NCI-H2029 treated with DMSO at 0.1 percent for 48 hours (cell line): ENCODE data around the gene GTPBP10.
A peak's percentile ranks its signal among the peaks of the same experiment; 100 is the strongest.

Experiments
- DNase-seq: peaks from one replicate; lab custom pipeline; 2025; lab: John Stamatoyannopoulos, UW

Gene GTPBP10

DNA sequence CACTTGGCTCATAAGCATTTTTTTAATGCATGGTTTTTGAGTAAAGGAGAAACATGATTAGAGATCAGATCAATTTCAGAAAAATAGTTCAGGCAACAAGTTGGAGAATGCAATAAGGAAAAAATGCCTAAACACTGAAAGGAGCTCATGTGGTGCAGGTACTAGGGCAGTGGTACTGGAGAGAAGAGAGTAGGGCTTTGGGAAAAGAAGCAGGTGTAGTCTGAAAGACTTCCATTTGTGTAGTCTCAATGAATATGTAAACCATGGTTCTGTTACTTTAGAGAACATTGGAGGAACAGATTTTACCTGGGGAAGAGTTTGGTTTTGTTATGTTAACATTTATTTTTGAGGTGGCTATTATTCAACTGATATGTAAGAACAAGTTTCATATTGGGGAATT, 5.5 kb downstream of the GTPBP10 start:
- DNase-seq, result no peak

DNA sequence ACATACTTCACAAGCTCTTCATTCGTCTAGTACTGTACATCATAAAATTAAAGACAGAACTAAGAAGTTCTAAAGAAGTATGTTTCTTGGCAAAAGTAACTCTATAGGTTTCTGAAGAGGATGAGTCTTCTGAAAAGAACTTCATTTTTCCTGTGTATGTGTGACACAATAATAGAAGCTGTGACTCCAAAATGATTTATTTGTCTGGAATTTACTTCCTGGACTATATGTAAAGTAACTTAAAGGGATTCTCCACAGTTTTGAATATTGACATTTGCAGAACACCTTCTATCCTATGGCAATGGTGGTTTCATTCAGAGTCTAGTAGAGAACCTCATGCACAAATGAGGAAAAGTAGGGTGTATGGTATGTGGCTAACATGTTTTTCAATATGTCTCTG, 36.9 kb downstream of the GTPBP10 start:
- no peak for DNase-seq

DNA sequence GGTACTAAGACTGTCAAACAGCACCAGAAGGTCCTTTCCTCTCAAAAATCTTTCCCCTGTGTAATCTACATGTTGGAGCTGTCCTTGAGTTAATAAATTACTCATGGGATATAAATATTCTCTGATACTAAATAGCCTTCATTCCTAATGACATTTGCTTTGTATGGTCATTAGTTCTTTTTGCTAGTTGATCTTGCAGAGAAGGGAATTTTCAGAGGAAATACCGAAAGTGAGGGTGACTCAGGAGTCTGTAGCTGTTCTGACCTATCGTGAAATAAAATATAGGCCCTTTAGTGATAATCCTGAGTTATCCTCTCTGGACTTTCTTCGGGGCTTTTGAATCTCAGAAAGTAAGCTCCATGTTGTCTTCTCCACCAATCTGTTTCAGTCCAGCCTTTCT, 37.3 kb downstream of the GTPBP10 start:
- no peak for DNase-seq

DNA sequence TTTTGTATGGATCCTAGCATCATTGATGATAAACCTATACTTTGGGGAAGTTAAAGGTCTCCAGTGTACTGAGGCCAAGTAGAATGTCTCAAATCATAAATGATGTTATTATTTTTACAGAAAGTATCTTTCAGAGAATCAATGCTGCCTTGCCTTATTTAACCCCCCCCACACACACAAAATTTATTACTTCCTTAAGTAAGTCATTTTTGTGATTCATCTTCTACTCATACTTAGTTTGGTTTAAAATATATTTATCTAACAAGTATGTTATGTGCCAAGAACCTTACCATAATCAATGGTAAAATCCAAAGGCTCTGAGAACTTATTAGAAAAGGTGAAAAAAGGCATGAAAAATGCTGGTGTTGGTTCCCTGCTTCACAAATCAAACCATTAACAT, 37.9 kb downstream of the GTPBP10 start:
- DNase-seq, result no peak

DNA sequence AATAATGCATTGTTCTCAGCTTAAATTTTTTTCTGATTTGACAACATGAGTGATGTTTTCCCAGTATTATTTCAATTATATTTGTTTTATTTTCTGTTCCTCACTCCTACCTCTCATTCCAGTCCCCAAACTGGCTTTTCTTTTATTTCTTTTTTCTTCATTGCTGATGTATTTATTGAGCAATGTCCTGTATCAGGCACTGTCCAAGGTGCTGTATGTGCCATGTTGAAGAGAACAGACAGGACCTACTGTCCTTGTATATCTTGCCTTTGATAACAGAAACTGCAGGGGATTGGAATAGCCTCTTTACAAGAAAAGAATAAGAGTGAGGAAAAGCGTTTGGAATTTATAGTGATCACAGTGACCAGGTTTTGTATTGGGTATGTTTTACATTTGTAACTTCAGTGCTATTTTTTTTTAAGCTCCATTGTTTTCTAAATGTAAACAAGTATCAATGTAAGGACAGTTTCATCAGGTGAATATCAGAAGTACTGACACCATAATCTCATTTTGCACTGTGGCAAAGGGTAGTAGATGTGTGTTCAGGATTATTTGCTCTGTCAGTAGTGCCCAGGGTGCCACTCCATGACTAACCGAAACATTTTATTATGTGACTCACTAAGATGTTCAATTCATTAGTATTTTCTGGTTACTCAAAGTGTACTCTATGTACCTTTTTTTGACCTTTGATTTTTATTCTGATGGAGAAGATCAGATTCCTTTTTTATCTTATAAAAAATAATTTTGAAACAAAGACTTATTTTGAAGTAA, 41.1 kb downstream of the GTPBP10 start:
- no peak for DNase-seq

DNA sequence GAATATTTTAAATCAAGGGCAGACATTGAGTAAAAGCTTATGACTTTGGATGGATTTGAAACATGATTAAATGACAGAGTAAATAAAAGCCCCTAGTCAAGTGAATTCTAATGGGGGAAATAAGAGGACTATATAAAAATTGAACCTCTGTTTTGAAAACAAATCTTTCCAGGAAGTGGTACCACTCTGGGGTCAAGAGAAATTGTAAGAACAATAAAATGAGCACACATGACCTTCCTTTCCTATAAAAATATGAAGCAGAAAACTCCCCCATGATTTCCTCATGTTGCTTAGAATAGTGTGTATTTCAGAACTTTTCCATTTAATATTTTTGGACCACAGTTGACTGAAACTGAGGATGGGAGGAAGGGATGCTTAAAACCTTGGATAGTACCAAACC, 44.4 kb downstream of the GTPBP10 start:
- DNase-seq, result no peak

DNA sequence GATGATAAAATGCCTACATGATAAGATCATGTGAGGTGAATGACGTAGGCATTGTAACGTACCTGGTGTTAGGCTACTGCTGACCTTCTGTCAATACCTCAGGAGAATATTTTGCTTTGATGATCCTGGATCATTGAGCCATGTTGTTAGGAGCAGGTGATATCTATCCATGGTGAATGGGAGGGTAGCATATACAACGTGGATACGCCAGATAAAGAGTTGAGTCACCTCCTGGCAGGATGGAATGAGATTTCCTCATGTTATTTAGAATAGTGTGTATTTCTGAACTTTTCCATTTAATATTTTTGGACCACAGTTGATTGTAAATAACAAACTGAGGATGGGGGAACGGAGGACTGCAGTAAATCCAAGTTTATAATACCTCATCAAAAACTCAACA, 45.0 kb downstream of the GTPBP10 start:
- no peak for DNase-seq

DNA sequence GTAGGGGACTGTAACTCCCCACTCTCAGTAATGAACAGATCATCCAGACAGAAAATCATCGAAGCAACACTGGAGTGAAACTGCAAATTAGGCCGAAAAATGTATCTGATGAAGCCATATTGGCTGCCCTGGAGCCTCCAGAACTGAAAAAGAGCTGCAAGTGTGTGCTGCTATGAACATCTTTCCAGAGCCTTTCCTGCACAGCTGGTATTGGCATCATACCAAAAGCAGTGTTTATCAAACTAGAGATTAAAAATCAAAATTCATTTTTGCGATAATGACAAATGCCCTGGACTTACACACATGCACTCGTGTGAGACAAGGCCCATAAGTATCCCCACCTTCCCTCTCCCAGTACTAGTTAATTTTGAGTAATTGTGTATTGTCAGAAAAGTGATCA, 49.9 kb downstream of the GTPBP10 start:
- no peak for DNase-seq

DNA sequence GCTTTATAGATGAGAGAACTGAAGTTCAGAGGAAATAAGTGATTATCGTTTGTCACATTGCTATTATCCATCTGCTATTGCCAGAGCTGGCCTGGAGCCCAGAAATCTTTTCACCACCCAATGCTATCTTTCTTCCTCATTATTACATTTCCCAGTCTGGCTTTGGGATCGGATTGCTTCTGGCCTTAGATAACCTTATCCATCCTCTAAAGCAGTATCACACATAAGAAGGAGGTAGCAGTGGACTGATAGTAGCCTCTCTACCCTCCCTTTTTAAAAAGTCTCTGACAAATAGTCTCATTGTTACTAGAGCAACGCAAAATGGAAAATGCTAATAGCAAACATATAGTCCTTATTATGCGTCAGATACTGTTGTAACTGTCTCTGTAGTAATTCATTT, 55.5 kb downstream of the GTPBP10 start:
- DNase-seq, result peak; percentile 84

DNA sequence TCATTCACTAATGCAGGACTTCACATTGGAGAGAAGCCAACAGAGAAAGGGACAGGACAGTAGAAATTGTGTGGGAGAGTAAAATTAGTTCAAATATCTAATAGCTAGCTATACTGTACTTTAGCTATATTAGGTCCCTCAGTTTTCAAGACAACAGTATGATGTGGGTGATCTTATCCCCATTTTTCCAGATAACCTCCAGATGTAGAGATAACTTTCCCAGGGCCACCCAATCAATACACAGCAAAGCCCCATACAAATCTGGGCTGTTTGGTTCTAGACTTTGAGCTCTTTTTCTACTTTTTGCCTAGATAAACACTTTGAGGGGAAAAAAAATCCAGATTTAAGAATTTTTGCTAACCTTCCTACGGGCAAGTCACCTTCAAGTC, 56.3 kb downstream of the GTPBP10 start:
- no peak for DNase-seq

DNA sequence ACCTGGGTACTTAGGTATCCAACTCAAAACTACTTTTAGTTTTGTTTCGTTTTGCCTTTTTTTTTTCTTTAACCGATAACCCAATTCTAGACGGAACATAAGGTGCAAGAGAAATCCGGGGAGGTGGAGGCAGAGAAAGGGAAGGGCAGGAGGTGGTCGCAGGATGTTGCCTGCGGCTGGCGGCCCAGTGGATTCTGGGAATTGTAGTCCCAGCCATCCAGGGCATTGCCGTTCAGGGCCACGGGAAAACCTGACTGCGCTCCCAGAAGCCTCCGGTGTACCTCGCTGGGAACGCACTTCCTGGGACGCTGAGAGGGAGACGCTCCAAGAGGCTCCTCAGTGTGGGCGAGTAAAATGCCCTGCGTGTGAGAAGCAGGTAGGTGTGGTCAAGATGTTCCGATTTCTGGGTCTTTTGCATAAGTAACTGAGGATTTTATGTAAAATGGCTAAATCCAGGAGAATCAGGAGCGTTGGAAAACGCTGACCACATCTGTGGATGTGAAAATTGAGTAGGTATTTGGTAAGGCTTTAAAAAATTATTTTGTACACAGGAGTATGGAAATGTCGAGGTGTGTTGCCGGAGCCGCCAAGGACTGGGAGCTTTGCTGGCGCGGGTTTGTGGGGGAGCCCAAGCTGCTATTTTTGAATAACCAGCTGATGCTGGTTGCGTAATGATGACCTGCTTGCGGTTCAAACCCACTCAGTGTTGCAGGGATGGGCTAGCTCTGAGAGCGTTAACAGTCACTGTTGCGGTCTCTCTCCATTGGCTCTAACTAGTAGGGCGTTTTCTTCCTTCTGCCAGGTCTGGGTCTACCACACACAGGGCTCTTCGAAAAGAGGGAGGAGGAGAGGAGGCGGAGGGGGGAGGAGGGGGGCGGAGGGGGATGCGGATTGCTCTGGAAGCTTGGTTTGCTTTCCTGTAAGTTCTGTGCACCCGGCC, 56.9 kb downstream of the GTPBP10 start, which contains the start of gene CLDN12:
CLDN12 (plus strand) TSS at position 288 of the 940 bp plus-strand sequence. CDS start 9,216 bp downstream, outside the sequence.
- peak; percentile 92 for DNase-seq

DNA sequence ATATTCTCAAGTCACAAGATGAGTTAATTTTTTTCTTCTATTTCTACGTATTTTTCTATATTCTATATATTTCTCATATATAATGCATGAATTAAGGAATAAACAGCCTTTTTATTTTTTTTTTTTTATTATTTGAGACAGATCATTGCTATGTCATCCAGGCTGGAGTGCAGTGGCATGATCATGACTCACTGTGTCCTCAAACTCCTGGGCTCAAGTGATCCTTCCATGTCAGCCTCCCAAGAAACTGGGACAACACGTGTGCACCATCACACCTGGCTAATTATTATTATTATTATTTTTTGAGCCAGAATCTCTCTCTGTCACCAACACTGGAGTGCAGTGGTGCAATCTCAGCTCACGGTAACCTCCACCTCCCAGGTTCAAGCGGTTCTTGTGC, 58.3 kb downstream of the GTPBP10 start:
- no peak for DNase-seq

DNA sequence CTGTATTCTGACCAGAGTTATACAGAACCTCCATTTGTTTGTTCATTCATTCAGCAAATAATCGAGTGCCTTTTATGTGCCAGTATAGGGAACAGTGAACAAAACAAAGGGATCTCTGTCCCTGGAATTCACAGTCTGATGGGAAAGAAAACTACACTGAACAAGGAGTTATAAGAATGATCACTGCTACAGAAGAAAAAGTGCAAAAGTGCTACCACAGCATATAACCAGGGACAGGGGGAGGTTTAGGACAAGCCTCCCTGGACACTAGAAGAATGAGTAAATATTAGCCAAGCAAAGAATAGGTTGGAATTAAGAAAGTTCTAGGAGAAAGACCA, 60.9 kb downstream of the GTPBP10 start:
- no peak for DNase-seq

DNA sequence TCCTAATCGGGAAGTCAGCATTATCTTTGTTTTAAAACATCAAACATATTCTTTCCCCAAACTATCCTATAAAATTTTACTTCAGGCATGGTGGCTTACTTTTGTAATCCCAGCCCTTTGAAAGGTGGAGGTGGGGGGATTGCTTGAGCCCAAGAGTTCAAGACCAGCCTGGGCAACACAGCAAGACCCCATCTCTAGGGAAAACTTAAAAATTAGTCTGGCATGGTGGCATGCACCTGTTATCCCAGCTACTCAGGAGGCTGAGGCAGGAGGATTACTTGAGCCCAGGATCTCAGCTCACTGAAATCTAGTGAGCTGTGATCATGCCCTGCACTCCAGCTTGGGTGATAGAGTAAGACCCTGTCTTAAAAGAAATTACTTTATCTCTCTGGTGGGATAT, 61.6 kb downstream of the GTPBP10 start:
- DNase-seq, result no peak

DNA sequence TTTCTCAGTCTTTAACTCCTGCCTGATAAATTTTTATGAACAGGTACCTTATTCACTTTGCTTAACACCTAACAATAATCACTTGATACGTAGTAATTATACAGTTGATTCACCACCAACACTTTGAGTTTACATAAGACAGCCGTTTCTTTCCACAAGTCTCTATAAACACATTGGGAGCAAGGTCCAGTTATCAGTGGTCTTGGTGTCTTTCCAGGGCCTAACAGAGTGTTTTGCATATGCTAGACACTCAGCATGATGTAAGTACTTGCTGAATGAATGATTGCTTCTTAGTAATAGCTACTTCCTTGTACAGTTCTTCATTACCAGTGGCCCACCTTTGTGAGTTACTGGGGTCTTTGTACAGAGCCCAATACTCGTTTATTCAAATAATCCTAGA, 63.2 kb downstream of the GTPBP10 start:
- DNase-seq, result no peak

DNA sequence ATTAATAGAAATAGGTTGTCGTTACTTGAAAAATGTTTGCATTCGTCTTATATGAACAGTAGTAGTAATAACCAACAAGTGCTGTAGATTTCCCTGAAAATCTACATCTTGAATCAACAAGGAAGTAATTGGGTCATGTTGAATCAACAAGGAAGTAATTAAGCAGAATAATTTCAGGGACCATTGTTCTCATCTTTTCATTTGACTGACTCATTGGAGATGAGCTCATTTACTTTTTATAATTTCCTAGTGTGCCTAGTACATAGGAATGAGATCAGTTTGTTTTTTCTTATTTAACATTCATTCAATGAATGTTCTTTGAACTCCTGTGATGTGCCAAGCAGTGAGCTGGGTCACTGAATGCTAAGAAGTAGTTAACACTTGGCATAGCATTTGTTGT, 65.0 kb downstream of the GTPBP10 start:
- DNase-seq, result peak; percentile 92

DNA sequence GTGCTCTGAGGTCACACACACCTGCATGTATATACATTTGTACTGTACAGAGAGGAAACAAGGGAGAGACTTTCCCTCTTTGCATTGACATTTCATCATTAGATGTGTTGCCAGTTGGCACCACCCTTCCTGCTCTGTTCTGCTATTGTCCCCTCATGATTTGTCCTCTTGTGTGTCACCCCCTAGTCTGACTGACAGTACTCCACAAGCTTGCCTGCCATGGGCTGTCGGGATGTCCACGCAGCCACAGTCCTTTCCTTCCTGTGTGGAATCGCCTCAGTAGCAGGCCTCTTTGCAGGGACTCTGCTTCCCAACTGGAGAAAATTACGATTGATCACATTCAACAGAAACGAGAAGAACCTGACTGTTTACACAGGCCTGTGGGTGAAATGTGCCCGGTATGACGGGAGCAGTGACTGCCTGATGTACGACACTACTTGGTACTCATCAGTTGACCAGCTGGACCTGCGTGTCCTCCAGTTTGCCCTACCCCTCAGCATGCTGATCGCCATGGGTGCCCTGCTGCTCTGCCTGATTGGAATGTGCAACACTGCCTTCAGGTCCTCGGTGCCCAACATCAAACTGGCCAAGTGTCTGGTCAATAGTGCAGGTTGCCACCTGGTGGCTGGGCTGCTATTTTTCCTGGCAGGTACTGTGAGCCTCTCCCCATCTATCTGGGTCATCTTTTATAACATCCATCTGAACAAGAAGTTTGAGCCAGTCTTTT, 66.1 kb downstream of the GTPBP10 start:
- DNase-seq, result peak; percentile 33

DNA sequence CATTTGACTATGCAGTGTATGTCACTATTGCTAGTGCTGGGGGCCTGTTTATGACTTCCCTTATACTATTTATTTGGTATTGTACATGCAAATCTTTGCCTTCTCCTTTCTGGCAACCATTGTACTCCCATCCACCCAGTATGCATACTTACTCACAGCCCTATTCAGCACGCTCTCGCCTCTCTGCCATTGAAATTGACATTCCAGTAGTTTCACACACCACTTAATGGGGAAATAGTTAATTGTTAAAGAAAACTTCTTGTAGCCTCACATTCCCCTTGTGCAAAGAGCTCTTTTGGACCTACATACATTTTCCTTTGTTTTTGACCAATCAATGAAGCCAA, 66.6 kb downstream of the GTPBP10 start:
- no peak for DNase-seq

DNA sequence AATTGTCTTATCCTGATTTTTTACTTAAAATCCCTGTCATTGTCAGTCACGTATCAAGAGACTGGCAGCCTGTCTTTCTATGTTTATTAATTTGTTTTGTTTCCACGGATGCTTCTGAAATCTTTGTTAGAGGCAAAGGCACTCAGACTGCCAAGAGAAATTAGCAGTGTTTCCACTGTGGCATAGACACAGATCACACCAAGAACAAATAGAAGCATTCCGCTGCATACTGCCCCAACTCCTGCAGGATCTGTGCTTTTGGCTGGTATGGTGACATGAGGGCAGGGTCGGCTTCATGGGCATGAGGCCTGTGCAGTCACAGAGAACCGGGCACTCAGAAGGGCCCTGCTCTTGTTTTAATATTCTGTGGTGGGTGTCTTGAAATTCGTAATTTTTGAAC, 75.1 kb downstream of the GTPBP10 start:
- DNase-seq, result no peak

DNA sequence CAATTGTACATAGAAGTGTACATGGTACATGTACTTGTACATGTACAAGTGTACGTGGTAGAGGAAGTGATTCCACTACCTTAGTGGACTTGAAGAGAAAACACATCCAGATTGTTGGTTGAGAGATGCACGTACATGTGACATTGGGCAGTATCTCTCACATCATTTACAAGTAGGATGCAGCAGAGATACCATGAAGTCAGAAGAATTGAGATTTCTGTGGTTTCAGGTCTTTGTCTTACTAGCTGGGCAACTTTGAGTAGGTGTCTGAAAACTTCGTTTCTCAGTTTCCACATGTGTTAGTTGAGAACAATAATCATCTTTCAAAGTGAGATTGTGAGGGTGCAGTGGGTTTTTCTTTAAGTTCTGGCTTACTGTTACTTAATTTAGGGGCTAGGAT, 78.2 kb downstream of the GTPBP10 start:
- no peak for DNase-seq

DNA sequence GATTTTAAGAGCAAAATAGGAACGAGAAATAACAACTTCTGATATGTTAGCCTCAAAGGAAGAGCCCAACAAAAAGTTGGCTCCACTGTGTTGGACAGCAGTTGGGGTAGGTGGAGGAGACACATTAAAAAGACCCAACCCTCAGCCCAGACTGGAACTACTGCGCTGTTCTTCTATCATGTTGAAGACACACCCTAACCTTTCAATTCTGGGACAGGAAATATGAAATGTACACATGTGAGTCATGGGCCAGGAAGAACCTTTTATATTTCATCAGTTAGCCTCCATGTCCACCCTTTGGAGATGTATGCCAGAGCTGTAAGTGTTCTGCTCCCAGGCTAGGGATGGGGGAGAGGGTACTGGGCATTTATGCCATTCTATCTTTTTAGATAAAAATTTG, 78.9 kb downstream of the GTPBP10 start:
- DNase-seq, result no peak

DNA sequence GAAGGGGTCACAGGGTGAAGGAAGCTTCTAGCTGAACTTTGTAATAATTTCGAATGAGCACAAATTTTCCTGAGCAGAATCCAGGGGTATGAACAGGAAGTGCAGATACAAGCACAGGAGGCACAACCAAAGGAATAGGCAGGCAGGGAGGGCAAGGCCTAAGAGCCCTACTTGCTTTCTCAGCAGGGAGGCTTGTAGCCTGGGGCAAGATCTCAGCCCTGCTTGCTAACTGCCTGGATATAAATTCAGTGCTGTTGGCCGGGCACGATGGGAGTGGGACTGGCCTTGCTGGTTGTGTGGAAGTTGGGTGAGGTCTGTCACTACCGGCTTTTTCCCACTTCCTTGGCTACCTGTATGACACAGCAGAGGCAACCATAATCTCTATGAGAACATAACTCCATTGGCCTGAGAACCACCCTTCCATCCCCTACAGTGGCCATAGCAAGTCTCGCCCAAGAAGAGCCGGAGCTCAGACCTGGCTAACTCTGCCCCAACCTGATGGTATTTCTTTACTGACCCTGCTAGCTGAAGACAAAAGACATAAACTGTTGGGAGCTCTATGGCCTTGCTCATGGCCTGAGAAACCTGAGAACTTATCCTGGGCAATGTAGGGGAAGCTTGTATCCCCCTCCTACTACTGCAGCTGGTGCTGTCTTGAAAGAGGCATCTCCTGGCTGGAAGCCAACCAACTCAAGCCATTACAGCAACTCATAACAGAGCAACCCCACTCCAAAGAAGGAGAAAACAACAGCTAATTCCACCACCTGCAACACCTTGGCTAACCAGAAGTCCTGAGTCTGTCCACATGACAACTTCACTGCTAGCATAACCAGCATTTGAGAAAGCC, 84.3 kb downstream of the GTPBP10 start:
- DNase-seq, result no peak
